ENCODE measurements around the gene PDC.

PDC gene

GRCh38 chr1:186483561-186483960 lies 22.6 kb upstream of the PDC start:
- TF ChIP-seq REST (IDR thresholded peaks at IDR 0.05; ENCODE audit: low read depth) (no peak), FOXM1 (IDR thresholded peaks at IDR 0.05; ENCODE audit: borderline replicate concordance, low read depth) (no peak), MAX (IDR thresholded peaks at IDR 0.05) (no peak), USF1 (IDR thresholded peaks at IDR 0.05) (no peak), YY1 (IDR thresholded peaks at IDR 0.05; ENCODE audit: low read depth) (no peak), CEBPB (IDR thresholded peaks at IDR 0.05) (no peak), EGR1 (IDR thresholded peaks at IDR 0.05) (no peak), TCF12 (IDR thresholded peaks at IDR 0.05; ENCODE audit: low read depth) (no peak), CREB1 (IDR thresholded peaks at IDR 0.05; ENCODE audit: low read depth) (no peak), NFIC (IDR thresholded peaks at IDR 0.05) (no peak), TAF1 (IDR thresholded peaks at IDR 0.05; ENCODE audit: low read depth) (no peak), TEAD4 (IDR thresholded peaks at IDR 0.05) (no peak), ZBTB7A (IDR thresholded peaks at IDR 0.05; ENCODE audit: low read depth) (no peak), RAD21 (IDR thresholded peaks at IDR 0.05; ENCODE audit: low read depth) (no peak), EP300 (IDR thresholded peaks at IDR 0.05; ENCODE audit: borderline replicate concordance) (no peak)

DNA sequence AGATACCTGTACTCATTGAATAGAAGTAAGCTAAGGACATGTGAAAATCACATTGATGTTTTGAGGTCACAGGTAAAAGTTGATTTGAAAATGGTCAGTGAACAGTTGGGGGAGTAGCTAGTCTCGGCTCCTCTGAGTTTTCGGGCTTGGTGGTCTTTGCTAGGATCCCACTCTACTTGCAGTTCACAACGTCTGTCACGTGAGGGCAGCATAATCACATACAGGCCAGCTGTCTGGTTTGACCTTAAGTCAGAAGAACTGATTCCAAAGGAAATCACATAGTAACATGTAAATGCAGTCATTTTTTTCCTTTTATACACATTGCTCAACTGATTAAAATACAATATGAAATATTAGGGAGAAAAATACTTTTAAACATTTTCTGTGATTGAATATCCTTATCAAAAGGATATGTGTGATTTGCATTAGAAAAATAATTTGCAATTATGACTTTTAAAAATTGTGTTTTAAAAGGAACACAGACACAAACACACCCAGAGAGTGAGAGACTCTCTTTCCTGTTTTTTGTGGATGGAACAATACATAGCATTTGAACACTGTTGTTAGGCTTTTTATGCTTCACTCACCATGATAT lies 21.8 kb upstream of the PDC start:
- no peak for TF ChIP-seq EP300 (IDR thresholded peaks at IDR 0.05; ENCODE audit: borderline replicate concordance)
- peak; percentile 64 for TF ChIP-seq USF1 (IDR thresholded peaks at IDR 0.05)
- peak; percentile 96 for TF ChIP-seq RAD21 (IDR thresholded peaks at IDR 0.05; ENCODE audit: low read depth)
- no peak for TF ChIP-seq MAX (IDR thresholded peaks at IDR 0.05)

DNA sequence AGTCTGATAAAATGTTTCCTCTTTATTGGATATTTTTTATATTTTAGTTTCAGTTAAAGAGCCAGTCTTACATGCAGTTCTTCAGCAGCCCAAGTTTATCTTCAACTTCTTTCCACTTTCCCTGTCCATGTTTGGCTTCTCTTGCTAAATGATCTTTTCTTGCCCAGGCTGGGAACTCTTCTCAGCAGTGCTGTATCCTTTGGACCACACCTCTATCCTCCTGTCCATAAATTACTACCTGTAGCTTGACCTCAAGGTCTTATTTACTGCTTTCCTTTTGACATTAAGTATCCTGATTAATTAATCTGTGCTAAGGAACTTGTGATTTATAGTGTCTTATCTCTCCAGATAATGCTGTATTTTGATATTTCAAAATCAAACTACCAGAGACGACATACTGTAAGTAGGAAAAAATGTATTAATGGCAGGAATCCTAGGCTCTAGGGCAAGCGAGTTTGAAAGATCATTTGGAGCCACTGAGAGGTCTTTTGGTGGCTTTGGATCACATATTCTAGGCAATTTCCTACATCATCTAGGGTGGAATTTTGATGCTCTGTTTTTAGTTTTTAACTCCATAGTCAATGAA lies 20.5 kb upstream of the PDC start:
- no peak for TF ChIP-seq TCF12 (IDR thresholded peaks at IDR 0.05; ENCODE audit: low read depth)
- no peak for TF ChIP-seq REST (IDR thresholded peaks at IDR 0.05; ENCODE audit: low read depth)

- TF ChIP-seq MAX (IDR thresholded peaks at IDR 0.05) (no peak), TCF12 (IDR thresholded peaks at IDR 0.05; ENCODE audit: low read depth) (no peak), CREB1 (IDR thresholded peaks at IDR 0.05; ENCODE audit: low read depth) (no peak), TAF1 (IDR thresholded peaks at IDR 0.05; ENCODE audit: low read depth) (no peak), NFIC (IDR thresholded peaks at IDR 0.05) (no peak), FOXM1 (IDR thresholded peaks at IDR 0.05; ENCODE audit: borderline replicate concordance, low read depth) (no peak), EGR1 (IDR thresholded peaks at IDR 0.05) (no peak), TEAD4 (IDR thresholded peaks at IDR 0.05) (no peak), REST (IDR thresholded peaks at IDR 0.05; ENCODE audit: low read depth) (no peak), ZBTB7A (IDR thresholded peaks at IDR 0.05; ENCODE audit: low read depth) (no peak), CEBPB (IDR thresholded peaks at IDR 0.05) (no peak), YY1 (IDR thresholded peaks at IDR 0.05; ENCODE audit: low read depth) (no peak), USF1 (IDR thresholded peaks at IDR 0.05) (no peak), EP300 (IDR thresholded peaks at IDR 0.05; ENCODE audit: borderline replicate concordance) (no peak)
Observed at GRCh38 chr1:186479162-186479561, 18.2 kb upstream of the PDC start.

All from Ishikawa (cell line).